Measurements from ENCODE around the gene CDK14. TPM values are rescaled to one million over a fixed set of nuclear protein-coding genes. Genes with fewer than 3 reads are reported as not detected.

CDK14 gene
- total and polyA plus RNA-seq, 2 of the 8 experiments (the other 6 are each of a cell fraction or from before 2014, with no cell fraction given), result 5.5 to 47.3 TPM

DNA sequence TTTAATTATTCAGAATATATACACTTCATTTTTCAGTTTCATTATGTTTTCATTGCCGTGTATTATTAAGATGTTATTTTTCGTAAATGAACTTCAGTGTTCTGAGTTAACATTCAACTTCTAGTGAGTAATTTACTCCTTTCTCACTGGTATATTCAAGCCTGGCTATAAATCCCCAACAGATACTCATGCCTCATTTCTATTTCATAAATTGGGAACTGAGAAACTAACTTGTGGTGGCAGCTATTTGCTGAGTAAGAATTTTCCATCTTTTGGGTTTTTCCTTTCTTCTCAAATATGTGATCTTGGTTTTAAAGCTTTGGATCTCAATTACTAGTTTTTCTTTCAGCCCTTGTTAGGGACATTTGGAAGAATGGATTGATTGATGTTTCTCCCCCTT is 281.1 kb downstream of the CDK14 start (continued):
- TF ChIP-seq JUND (IDR thresholded peaks at IDR 0.05; ENCODE audit: low read length), result no peak
- TF ChIP-seq SIX5 (IDR thresholded peaks at IDR 0.05; ENCODE audit: low read depth, low read length), result no peak
